T-helper 1 cell (primary cell): ENCODE data around the gene ZNRF3.
"Not testable (repeated sequence)": the region's sequence is repeated elsewhere in the genome, so short reads cannot be mapped to it uniquely, and the experiment has no call there.

ENCODE experiments used
- DNase-seq, 5 donors: peaks; one replicate each; pipeline ENCODE4 v3.0.0-alpha.2; 2012 to 2020

Gene ZNRF3

DNA sequence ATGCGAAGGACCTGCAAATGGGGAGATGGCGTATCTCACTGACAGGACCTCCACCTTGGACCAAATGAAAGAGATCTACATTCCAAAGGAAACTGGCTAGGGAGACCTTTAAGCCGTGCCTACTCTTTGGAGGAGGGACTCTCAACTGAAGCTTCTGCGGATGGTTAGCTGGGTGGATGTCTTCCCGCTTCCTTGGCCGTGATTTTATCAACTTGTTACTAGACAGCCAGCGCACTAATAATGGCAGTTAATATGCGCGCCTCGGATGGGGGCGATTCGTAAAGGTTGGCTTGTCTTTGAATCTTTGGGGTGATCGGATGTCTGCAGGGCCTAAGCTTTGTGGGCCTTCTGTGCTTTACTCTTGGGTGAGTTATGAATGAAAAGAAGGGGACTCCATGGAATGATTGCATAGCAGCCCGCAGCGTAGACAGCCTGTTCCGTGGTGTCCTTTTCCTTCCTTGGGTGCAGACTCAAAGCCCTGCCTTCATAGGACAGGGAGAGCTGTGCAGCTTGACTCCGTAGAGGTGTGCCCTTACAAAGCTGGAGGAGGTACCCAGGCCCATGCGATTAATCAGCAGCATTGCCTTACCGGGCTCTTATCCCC lies 1.5 kb downstream of the ZNRF3 start:
- no peak for DNase-seq

- no peak for DNase-seq
Observed at GRCh38 chr22:28885939-28886338, 2.6 kb downstream of the ZNRF3 start.

DNA sequence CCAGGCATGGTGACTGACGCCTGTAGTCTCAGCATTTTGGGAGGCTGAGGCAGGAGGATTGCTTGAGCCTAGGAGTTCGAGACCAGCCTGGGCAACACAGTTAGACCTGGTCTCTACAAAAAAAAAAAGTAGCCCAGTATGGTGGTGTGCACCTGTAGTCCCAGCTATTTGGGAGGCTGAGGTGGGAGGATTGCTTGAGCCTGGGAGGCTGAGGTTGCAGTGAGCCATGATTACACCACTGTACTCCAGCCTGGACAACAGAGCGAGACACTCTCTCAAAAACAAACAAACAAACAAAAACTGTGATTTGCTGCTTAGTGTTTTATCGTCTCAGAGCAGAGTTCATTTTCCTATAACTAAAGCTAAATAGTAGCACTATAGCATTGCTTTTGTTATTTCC lies 3.3 kb downstream of the ZNRF3 start:
- DNase-seq: not testable (repeated sequence)

GRCh38 chr22:28887725-28888459 lies 4.5 kb downstream of the ZNRF3 start:
- DNase-seq: no peak

GRCh38 chr22:28889478-28890024 lies 6.2 kb downstream of the ZNRF3 start:
- DNase-seq: no peak

- DNase-seq: no peak
Observed at GRCh38 chr22:28891156-28891733, 7.9 kb downstream of the ZNRF3 start.

GRCh38 chr22:28892175-28892731 lies 8.9 kb downstream of the ZNRF3 start:
- no peak for DNase-seq

DNA sequence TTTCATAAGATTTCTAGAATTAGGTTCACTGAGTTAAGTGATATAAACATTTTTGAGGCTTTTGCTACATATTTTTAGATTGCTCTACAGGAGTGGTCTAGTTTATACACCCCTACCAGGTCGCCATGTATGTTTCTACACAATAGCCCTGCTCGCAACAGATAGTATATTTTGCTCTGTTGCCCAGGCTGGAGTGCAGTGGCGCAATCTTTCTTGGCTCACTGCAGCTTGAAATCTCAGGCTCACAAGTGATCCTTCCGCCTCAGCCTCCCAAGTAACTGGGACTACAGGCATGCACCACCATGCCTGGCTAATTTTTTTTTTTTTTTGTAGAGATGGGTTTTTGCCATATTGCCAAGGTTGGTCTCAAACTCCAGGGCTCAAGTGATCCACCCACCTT lies 10.4 kb downstream of the ZNRF3 start:
- DNase-seq: no peak

DNA sequence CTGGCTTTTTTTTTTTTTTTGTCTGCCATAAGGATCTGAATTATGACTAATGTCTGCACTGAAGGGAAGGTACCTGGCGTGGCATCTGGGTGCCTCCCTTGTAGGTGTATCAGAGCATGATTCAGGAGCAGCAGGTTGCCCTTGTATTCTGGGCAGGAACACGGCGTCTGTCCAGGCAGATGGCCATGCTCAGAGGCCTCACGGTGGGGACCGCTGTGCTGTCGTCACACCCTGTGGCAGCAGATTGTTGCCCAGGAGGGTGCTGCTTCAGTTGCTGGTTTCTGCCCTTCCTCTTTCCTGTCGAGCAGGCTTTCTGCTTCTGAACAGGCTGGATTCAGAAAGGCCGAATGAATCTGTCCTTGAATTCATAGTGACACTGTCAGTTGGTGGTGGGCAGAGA lies 11.0 kb downstream of the ZNRF3 start:
- no peak for DNase-seq

- DNase-seq: no peak
Observed at GRCh38 chr22:28894807-28895206, 11.4 kb downstream of the ZNRF3 start.

DNA sequence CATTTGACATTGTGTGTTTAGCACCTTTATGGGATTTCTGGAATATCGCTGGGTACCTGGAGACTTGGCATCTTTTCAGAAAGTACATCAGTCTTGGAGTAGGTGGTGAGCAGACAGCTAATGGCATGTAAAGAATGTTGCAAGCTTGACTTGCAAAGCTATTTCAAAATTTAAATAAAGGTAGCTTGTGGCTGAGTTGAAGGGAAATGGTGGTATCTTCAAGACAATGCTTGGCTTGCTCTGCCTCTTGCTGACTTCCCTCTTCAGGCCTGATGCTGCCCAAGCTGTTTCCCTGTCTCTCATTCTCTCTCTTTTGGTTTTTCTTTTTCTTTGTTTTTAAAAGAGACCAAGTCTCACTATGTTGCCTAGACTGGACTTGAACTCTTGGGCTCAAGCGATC lies 13.2 kb downstream of the ZNRF3 start:
- no peak for DNase-seq

- no peak for DNase-seq
Observed at GRCh38 chr22:28898233-28898629, 14.9 kb downstream of the ZNRF3 start.

DNA sequence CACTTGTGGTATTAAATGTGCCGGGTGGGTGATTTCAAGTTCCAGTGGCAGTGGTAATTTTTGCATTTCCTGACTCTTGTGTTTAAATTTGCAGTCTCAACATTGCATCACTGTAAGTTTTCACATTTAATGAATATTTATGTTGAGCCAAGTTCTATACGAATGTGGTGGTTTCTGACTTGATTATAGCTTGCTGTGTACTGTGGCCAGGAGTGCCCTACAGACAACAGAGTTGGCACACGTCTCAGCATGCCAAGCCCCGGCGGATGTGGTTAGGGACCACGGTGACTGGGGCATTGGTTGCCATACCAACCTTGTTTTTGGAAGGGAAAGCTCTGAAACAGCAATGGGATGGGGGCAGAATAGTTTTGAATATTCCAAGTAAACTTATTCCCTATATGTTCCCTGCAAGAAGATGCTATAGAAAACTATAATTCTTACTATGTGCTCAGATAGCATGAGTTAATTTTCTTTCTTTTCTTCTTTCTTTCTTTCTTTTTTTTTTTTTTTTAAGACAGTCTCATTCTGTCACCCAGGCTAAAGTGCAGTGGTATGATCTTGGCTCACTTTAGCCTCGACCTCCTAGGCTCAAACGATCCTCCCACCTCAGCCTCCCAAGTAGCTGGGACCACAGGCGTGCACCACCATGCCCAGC lies 16.0 kb downstream of the ZNRF3 start:
- peak in 1 of 5 donors; percentile 13 for DNase-seq

- no peak for DNase-seq
Observed at GRCh38 chr22:28900379-28900925, 17.1 kb downstream of the ZNRF3 start.

DNA sequence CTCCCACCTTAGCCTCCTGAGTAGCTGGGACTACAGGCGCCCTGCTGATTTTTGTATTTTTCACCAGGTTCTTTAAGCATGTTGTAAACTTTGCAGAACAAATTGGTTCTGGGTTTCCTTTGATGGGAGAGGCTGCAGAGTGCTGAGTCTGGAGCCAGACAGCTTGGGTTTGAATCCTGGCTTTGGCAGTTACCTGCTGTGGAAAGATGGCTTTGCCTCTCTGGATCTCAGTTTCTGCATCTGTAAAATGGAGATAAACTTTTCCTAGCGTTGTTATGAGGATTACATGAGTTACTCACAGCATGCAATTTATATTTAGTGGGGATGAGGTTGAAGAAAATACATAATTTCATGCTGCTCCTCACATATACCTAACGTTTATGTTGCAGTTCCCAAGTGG lies 19.1 kb downstream of the ZNRF3 start:
- no peak for DNase-seq

DNA sequence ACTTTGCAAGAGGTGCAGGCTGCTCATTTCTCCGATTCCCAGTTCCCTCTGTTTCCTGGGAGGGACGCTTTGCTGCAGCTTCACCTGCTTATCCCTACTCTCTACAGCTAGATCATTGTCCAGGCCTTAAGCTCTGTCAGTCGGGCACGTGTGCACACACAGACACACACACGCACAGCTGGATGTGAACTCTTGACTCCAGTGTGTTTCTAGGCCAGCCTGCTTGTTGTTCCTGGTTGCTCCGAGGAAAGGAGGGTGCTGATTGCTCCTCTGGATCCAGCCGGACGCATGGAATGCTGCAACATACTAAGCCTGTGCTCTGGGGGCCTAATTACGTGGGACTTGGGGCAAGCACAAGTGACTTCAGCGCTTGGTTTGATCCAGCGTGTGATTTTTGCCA lies 19.7 kb downstream of the ZNRF3 start:
- no peak for DNase-seq

DNA sequence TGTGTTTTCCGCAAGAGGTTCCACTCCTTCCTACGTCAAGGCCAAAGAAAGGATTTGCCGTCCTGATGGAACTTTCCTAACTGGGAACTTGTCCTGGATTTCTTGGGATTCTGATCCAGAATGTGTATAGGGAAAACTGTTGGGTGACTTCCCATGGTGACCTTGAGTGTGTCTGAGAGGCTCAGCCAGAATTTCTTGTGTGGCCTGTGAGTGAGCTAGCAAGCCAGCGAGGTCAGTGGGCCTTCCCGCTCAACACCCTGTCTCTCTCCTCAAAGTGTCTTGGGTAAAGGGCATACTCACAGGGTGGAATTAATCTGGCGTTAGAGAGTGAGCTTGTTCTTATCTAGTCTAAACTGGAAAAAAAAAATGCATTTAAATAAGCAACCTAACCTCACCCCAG lies 20.4 kb downstream of the ZNRF3 start:
- DNase-seq: no peak

GRCh38 chr22:28904211-28904896 lies 21.0 kb downstream of the ZNRF3 start:
- DNase-seq: no peak

DNA sequence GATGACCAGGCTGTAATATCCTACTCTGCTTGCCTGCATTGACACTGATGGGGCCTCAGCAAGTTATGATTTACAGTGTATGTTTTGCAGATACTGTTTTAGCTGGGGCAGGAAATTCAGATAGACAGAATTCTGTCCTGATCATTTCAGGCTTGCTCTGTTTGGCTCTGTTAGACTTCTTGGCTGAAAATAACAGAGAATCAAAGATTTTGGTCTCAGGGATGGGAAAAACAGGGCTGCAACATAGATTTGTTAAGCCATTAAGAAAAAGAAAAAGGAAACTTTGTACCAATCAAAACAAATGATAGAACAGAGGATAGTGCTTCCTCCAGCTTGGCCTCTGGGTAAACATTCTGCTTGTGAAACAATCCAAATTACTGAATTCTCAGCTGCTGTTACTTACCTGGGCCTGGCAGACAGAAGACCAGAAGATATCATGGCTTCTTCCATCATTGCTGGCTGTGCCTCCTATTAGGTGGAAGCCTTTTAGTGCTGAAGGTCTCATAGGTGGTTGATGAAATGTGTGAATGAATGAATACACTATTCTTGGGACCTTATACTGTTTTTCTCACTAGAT lies 22.0 kb downstream of the ZNRF3 start:
- no peak for DNase-seq

DNA sequence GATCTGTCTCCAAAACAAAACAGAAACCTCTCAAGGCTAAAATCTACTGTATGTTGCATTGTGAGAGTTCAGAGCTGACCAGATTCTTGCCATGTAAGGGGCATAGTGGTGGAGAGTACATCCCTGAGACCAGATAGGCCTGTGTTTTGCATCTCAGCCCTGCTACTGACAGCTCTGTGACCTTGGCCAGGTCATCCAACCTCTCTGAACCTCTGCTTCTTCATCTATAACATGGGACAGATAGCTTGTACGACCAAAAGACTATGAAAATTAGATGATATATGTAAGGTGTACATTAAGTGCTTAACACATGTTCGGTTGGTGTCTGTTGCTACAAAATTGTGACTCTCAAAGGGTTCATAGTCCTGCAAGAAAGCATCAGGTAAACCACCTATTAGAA lies 22.9 kb downstream of the ZNRF3 start:
- DNase-seq: no peak

GRCh38 chr22:28907311-28908008 lies 24.1 kb downstream of the ZNRF3 start:
- DNase-seq: peak in 1 of 5 donors; percentile 15
